NCI-H748 (cell line): ENCODE results near the gene PTPRK.

Source experiments
- DNase-seq: peaks from one replicate; lab custom pipeline; 2025; ENCODE audit not compliant: unreplicated experiment; lab: John Stamatoyannopoulos, UW

PTPRK gene

GRCh38 chr6:127972815-127973214 is 547.6 kb downstream of the PTPRK start:
- DNase-seq: no peak

- DNase-seq: no peak
Observed at GRCh38 chr6:127971945-127972391, 548.4 kb downstream of the PTPRK start.

- DNase-seq: no peak
Observed at GRCh38 chr6:127971386-127971785, 549.0 kb downstream of the PTPRK start.

GRCh38 chr6:127969701-127970100 is 550.7 kb downstream of the PTPRK start:
- no peak for DNase-seq

GRCh38 chr6:127968394-127968793 is 552.0 kb downstream of the PTPRK start:
- no peak for DNase-seq

GRCh38 chr6:127967708-127968107 is 552.7 kb downstream of the PTPRK start:
- no peak for DNase-seq

GRCh38 chr6:127966616-127967015 is 553.8 kb downstream of the PTPRK start:
- no peak for DNase-seq

GRCh38 chr6:127963495-127963894 is 556.9 kb downstream of the PTPRK start:
- DNase-seq: no peak

GRCh38 chr6:127959869-127960268 is 560.5 kb downstream of the PTPRK start:
- DNase-seq: no peak

- DNase-seq: no peak
Observed at GRCh38 chr6:127956956-127957355, 563.4 kb downstream of the PTPRK start.

- DNase-seq: no peak
Observed at GRCh38 chr6:127956260-127956888, 564.0 kb downstream of the PTPRK start.

GRCh38 chr6:127954082-127954481 is 566.3 kb downstream of the PTPRK start:
- no peak for DNase-seq

- no peak for DNase-seq
Observed at GRCh38 chr6:127952831-127953230, 567.6 kb downstream of the PTPRK start.

GRCh38 chr6:127952176-127952575 is 568.2 kb downstream of the PTPRK start:
- DNase-seq: no peak

GRCh38 chr6:127951172-127951917 is 569.1 kb downstream of the PTPRK start:
- no peak for DNase-seq

GRCh38 chr6:127950566-127951145 is 569.7 kb downstream of the PTPRK start:
- DNase-seq: no peak

- DNase-seq: peak; percentile 38
Observed at GRCh38 chr6:127949251-127949650, 571.1 kb downstream of the PTPRK start.

- no peak for DNase-seq
Observed at GRCh38 chr6:127946388-127946787, 574.0 kb downstream of the PTPRK start.

- no peak for DNase-seq
Observed at GRCh38 chr6:127945434-127946097, 574.8 kb downstream of the PTPRK start.

- DNase-seq: no peak
Observed at GRCh38 chr6:127941228-127941627, 579.2 kb downstream of the PTPRK start.

GRCh38 chr6:127939442-127940066 is 580.8 kb downstream of the PTPRK start:
- peak; percentile 23 for DNase-seq
